ELF-1 (cell line): ENCODE data around the gene SLC24A4.

Source experiments
- DNase-seq: peaks from one replicate; pipeline ENCODE4 v3.0.0-alpha.2; 2016; ENCODE audit warnings: low read depth, low spot score

Gene SLC24A4

GRCh38 chr14:92544051-92544720 is 221.2 kb downstream of the SLC24A4 start:
- DNase-seq = peak; percentile 90

GRCh38 chr14:92546347-92547053 is 223.5 kb downstream of the SLC24A4 start:
- no peak for DNase-seq

GRCh38 chr14:92549105-92549858 is 226.3 kb downstream of the SLC24A4 start:
- no peak for DNase-seq

- peak; percentile 60 for DNase-seq
Measured at GRCh38 chr14:92549859-92550230, 226.9 kb downstream of the SLC24A4 start.
